Measurements from ENCODE around the gene GSTK1. TPM values are rescaled to one million over a fixed set of nuclear protein-coding genes. Genes with fewer than 3 reads are reported as not detected.

Gene GSTK1
- polyA plus RNA-seq, 1 of the 3 experiments (the other 2 are of a cell fraction) = 299 TPM

DNA sequence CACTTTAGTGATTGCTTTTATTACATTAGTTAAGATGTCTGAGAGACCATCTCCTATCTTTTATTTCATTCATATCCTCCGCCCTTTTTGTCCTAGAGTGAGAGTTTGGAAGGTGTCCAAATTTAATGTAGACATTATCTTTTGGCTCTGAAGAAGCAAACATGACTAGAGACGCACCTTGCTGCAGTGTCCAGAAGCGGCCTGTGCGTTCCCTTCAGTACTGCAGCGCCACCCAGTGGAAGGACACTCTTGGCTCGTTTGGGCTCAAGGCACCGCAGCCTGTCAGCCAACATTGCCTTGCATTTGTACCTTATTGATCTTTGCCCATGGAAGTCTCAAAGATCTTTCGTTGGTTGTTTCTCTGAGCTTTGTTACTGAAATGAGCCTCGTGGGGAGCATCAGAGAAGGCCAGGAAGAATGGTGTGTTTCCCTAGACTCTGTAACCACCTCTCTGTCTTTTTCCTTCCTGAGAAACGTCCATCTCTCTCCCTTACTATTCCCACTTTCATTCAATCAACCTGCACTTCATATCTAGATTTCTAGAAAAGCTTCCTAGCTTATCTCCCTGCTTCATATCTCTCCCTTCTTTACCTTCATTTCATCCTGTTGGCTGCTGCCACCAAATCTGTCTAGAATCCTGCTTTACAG lies 42.3 kb downstream of the GSTK1 start:
- ChIA-PET POLR2A (no interaction called here), CTCF (interaction anchor here (0.6 to 3.1 kb wide), 16 partner anchors 9 to 102 kb away, joined by 3 to 14 read pairs (median 4); partner anchors contain the start of gene GSTK1)
- no peaks in the 10 kb centered on the region for H3K9me2 ChIP-seq
- H3K79me2 ChIP-seq (ENCODE audit: insufficient read depth) = no peaks in the 10 kb centered on the region; the same call in 1 of the 2 replicates
- H3K27ac ChIP-seq (ENCODE audit: low read depth in 2 of 2, low read length in 1 of 2) = no peak overlapping the region
- H3K9ac ChIP-seq = no peak overlapping the region
- DNase-seq = peak; percentile 68
- H3K4me1 ChIP-seq (ENCODE audit: control insufficient read depth in 1 of 2, insufficient read depth in 2 of 2, low read depth in 1 of 2, low read length in 1 of 2) = no peaks in the 10 kb centered on the region; a peak in 1 of 4 replicates
- TF ChIP-seq RAD21 (IDR thresholded peaks at IDR 0.05; ENCODE audit: low read length) (peak; percentile 63), SMC3 (IDR thresholded peaks at IDR 0.05; ENCODE audit: low read depth, low read length) (peak; percentile 59), FOXJ3 (CRISPR knock-in tag; IDR thresholded peaks at IDR 0.05) (no peak)
- TF ChIP-seq, protein P1, sequence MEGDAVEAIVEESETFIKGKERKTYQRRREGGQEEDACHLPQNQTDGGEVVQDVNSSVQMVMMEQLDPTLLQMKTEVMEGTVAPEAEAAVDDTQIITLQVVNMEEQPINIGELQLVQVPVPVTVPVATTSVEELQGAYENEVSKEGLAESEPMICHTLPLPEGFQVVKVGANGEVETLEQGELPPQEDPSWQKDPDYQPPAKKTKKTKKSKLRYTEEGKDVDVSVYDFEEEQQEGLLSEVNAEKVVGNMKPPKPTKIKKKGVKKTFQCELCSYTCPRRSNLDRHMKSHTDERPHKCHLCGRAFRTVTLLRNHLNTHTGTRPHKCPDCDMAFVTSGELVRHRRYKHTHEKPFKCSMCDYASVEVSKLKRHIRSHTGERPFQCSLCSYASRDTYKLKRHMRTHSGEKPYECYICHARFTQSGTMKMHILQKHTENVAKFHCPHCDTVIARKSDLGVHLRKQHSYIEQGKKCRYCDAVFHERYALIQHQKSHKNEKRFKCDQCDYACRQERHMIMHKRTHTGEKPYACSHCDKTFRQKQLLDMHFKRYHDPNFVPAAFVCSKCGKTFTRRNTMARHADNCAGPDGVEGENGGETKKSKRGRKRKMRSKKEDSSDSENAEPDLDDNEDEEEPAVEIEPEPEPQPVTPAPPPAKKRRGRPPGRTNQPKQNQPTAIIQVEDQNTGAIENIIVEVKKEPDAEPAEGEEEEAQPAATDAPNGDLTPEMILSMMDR (IDR thresholded peaks at IDR 0.05) = peak; percentile 92
- WGBS (ENCODE audit: low lambda C conversion rate) = 82% methylated on average over 10 of the region's 10 CpGs
- H3K4me3 ChIP-seq (ENCODE audit: low read depth in 2 of 2, low read length in 1 of 2) = no peak overlapping the region
- peaks cover 72 to 81% of the 10 kb centered on the region in 2 experiments for H3K36me3 ChIP-seq (replicated peaks in 1 of 2; ENCODE audit: control insufficient read depth in 1 of 2, insufficient read depth in 2 of 2, low read length in 1 of 2)
- H3K4me2 ChIP-seq = no peak overlapping the region
- H4K20me1 ChIP-seq (ENCODE audit: insufficient read depth) = peaks cover 5% of the 10 kb centered on the region; the same call in 1 of the 2 replicates
- H2AFZ ChIP-seq (ENCODE audit: low read depth) = no peak overlapping the region
- H3F3A ChIP-seq (replicated peaks; ENCODE audit: insufficient read depth) = peaks cover 6% of the 10 kb centered on the region
- H3K9me3 ChIP-seq = no peaks in the 10 kb centered on the region
- H3K27me3 ChIP-seq (ENCODE audit: insufficient read depth) = no peaks in the 10 kb centered on the region

DNA sequence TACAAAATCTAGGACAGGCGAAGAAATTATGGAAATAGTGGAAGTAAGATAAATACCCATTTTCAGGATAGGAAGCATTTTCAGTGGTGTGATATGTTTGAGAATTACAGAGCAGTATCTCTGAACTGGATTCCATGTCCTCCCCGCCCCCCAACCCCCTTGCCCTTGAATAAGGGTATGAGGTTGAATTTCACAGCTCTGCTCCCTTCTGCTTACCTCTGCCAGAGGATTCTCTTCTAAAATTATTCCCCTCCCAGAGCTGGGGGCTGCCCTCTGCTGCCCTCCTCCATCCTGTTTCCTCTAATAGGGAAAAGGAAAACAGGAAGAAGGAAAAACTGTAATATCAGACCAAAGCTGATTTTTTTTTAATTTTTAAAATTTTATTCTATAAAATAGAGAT lies 45.4 kb downstream of the GSTK1 start:
- TF ChIP-seq, protein P2, sequence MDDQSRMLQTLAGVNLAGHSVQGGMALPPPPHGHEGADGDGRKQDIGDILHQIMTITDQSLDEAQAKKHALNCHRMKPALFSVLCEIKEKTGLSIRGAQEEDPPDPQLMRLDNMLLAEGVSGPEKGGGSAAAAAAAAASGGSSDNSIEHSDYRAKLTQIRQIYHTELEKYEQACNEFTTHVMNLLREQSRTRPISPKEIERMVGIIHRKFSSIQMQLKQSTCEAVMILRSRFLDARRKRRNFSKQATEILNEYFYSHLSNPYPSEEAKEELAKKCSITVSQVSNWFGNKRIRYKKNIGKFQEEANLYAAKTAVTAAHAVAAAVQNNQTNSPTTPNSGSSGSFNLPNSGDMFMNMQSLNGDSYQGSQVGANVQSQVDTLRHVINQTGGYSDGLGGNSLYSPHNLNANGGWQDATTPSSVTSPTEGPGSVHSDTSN (IDR thresholded peaks at IDR 0.05) = no peak
- no peak for TF ChIP-seq TAF1 (IDR thresholded peaks at IDR 0.05; ENCODE audit: borderline replicate concordance, low read depth, low read length)
- TF ChIP-seq EP300 (IDR thresholded peaks at IDR 0.05; ENCODE audit: borderline replicate concordance in 1 of 2, low read depth in 1 of 2, low read length in 1 of 2) = no peak
- TF ChIP-seq RAD21 (IDR thresholded peaks at IDR 0.05; ENCODE audit: low read length) = no peak
- Histone ChIP-seq H3K36me3 (replicated peaks in 1 of 2; ENCODE audit: control insufficient read depth in 1 of 2, insufficient read depth in 2 of 2, low read length in 1 of 2) (peaks cover 42 to 55% of the 10 kb centered on the region in 2 experiments), H3K27ac (ENCODE audit: low read depth in 2 of 2, low read length in 1 of 2) (no peak overlapping the region), H3K4me3 (ENCODE audit: low read depth in 2 of 2, low read length in 1 of 2) (no peak overlapping the region), H3K9ac (no peak overlapping the region), H3K4me1 (ENCODE audit: control insufficient read depth in 1 of 2, insufficient read depth in 2 of 2, low read depth in 1 of 2, low read length in 1 of 2) (no peaks in the 10 kb centered on the region; a peak in 1 of 4 replicates), H3K27me3 (ENCODE audit: insufficient read depth) (no peaks in the 10 kb centered on the region), H4K20me1 (ENCODE audit: insufficient read depth) (peaks cover 5% of the 10 kb centered on the region; the same call in 1 of the 2 replicates), H3K79me2 (ENCODE audit: insufficient read depth) (no peaks in the 10 kb centered on the region; the same call in 1 of the 2 replicates), H3F3A (replicated peaks; ENCODE audit: insufficient read depth) (peaks cover 6% of the 10 kb centered on the region), H3K9me2 (no peaks in the 10 kb centered on the region), H2AFZ (ENCODE audit: low read depth) (no peak overlapping the region), H3K9me3 (no peaks in the 10 kb centered on the region), H3K4me2 (no peak overlapping the region)
- ChIA-PET POLR2A (interaction anchor here (2.0 kb wide), 1 partner anchor 20 kb away, joined by 7 read pairs; the partner anchor contains the start of gene CASP2), CTCF (interaction anchor here (1.0 to 3.5 kb wide), 6 partner anchors 9 to 108 kb away, joined by 3 to 26 read pairs (median 6); partner anchors contain the start of gene CASP2)
- DNase-seq = no peak
- 99% methylated on average over 2 of the region's 2 CpGs for WGBS (ENCODE audit: low lambda C conversion rate)
